HG02884 (cell line): ENCODE measurements around the gene PNMA5.
"Not testable (repeated sequence)": the region's sequence is repeated elsewhere in the genome, so short reads cannot be mapped to it uniquely, and the experiment has no call there.

Source experiments
- ATAC-seq: cut with Tn5 transposase; IDR thresholded peaks from one replicate; pipeline ENCODE4 v1.9.1; 2021; ENCODE audit warnings: mild to moderate bottlenecking, moderate library complexity; ENCODE audit not compliant: unreplicated experiment

PNMA5 gene

GRCh38 chrX:152993933-152994332 lies at the start of gene PNMA5:
Gene PNMA5, minus strand, starts transcription at chrX:152994116. Its CDS starts 2,518 bp downstream, at chrX:152991598.
- ATAC-seq, result no peak

- ATAC-seq, result peak; percentile 73
Measured at GRCh38 chrX:153032397-153033118, 38.6 kb upstream of the PNMA5 start.

GRCh38 chrX:153030801-153031200 lies 36.9 kb upstream of the PNMA5 start:
- no peak for ATAC-seq

GRCh38 chrX:153029875-153030274 lies 36.0 kb upstream of the PNMA5 start:
- no peak for ATAC-seq

GRCh38 chrX:153029162-153029561 lies 35.2 kb upstream of the PNMA5 start:
- no peak for ATAC-seq

- not testable (repeated sequence) for ATAC-seq
Measured at GRCh38 chrX:153028487-153028886, 34.6 kb upstream of the PNMA5 start.

GRCh38 chrX:153026501-153026900 lies 32.6 kb upstream of the PNMA5 start:
- not testable (repeated sequence) for ATAC-seq

GRCh38 chrX:153019166-153019565 lies 25.2 kb upstream of the PNMA5 start:
- ATAC-seq, result no peak

GRCh38 chrX:153017174-153017573 lies 23.3 kb upstream of the PNMA5 start:
- ATAC-seq, result not testable (repeated sequence)

- ATAC-seq, result no peak
Measured at GRCh38 chrX:153004780-153005179, 10.9 kb upstream of the PNMA5 start.

GRCh38 chrX:153003981-153004380 lies 10.1 kb upstream of the PNMA5 start:
- no peak for ATAC-seq

- ATAC-seq, result not testable (repeated sequence)
Measured at GRCh38 chrX:153002182-153002581, 8.3 kb upstream of the PNMA5 start.

- no peak for ATAC-seq
Measured at GRCh38 chrX:152997337-152997736, 3.4 kb upstream of the PNMA5 start.

- ATAC-seq, result no peak
Measured at GRCh38 chrX:152992115-152992514, 1.8 kb downstream of the PNMA5 start.

GRCh38 chrX:152991123-152991522 lies 2.8 kb downstream of the PNMA5 start:
- ATAC-seq, result no peak

- ATAC-seq, result no peak
Measured at GRCh38 chrX:152989292-152989658, 4.6 kb downstream of the PNMA5 start.

GRCh38 chrX:152988536-152989291 lies 5.2 kb downstream of the PNMA5 start:
- no peak for ATAC-seq

- ATAC-seq, result no peak
Measured at GRCh38 chrX:152987801-152988200, 6.1 kb downstream of the PNMA5 start.

GRCh38 chrX:152987156-152987555 lies 6.8 kb downstream of the PNMA5 start:
- not testable (repeated sequence) for ATAC-seq

GRCh38 chrX:152985383-152985782 lies 8.5 kb downstream of the PNMA5 start:
- not testable (repeated sequence) for ATAC-seq

- no peak for ATAC-seq
Measured at GRCh38 chrX:152968193-152968592, 25.7 kb downstream of the PNMA5 start.

- no peak for ATAC-seq
Measured at GRCh38 chrX:152960115-152960514, 33.8 kb downstream of the PNMA5 start.
